GM18505 (cell line): Measurements from ENCODE around the gene FAM193A.

ENCODE experiments used
- ATAC-seq: cut with Tn5 transposase; IDR thresholded peaks from one replicate; pipeline ENCODE4 v1.9.1; 2021; ENCODE audit not compliant: unreplicated experiment
- POLR2A ChIP-seq: IDR thresholded peaks from 4 replicates; pipeline ENCODE4 v1.6.1; 2011; ENCODE audit warnings: borderline replicate concordance; ENCODE audit not compliant: insufficient read depth, insufficient read length; ENCODE audit errors: extremely low read depth

The FAM193A gene

GRCh38 chr4:2742081-2742822 is 205.8 kb downstream of the FAM193A start:
- no peak for TF ChIP-seq POLR2A
- ATAC-seq, result no peak

GRCh38 chr4:2742823-2743517 is 206.5 kb downstream of the FAM193A start:
- ATAC-seq, result no peak
- peak; percentile 14 for TF ChIP-seq POLR2A

- no peak for ATAC-seq
- no peak for TF ChIP-seq POLR2A
Observed at GRCh38 chr4:2743518-2744445, 207.3 kb downstream of the FAM193A start.

GRCh38 chr4:2744576-2745270 is 208.3 kb downstream of the FAM193A start:
- no peak for ATAC-seq
- TF ChIP-seq POLR2A, result no peak

GRCh38 chr4:2745516-2745915 is 209.1 kb downstream of the FAM193A start:
- TF ChIP-seq POLR2A, result no peak
- no peak for ATAC-seq

GRCh38 chr4:2745981-2746806 is 209.7 kb downstream of the FAM193A start:
- TF ChIP-seq POLR2A, result peak; percentile 61
- ATAC-seq, result peak; percentile 90

- TF ChIP-seq POLR2A, result no peak
- ATAC-seq, result no peak
Observed at GRCh38 chr4:2746891-2747695, 210.6 kb downstream of the FAM193A start.

GRCh38 chr4:2750719-2751605 is 214.5 kb downstream of the FAM193A start:
- no peak for ATAC-seq
- no peak for TF ChIP-seq POLR2A

GRCh38 chr4:2753436-2753835 is 217.0 kb downstream of the FAM193A start:
- no peak for TF ChIP-seq POLR2A
- ATAC-seq, result no peak

- ATAC-seq, result no peak
- no peak for TF ChIP-seq POLR2A
Observed at GRCh38 chr4:2754848-2755819, 218.7 kb downstream of the FAM193A start.
